Uterus (tissue), 4 donors: ENCODE measurements around the gene CELF4. TPM values are rescaled to one million over a fixed set of nuclear protein-coding genes. Genes with fewer than 3 reads are reported as not detected.

Experiments
- DNase-seq, 2 donors: peaks; one replicate each; pipeline ENCODE4 v3.0.0-alpha.2; 2019 to 2020
- H3K27ac ChIP-seq, 2 donors: fragments of 200-600 bp; sonication (generic); 1 replicate in 1 of 2; 2 replicates in 1 of 2; pipeline ENCODE4 v1.5.1; 2016 to 2018
- H3K27me3 ChIP-seq, 2 donors: fragments of 200-600 bp; sonication (generic); one replicate each; pipeline ENCODE4 v1.5.1; 2018 to 2019; ENCODE audit warnings: control low read depth in 1 of 2
- H3K36me3 ChIP-seq, 2 donors: fragments of 200-600 bp; sonication (generic); one replicate each; pipeline ENCODE4 v1.5.1; 2019; ENCODE audit warnings: control low read depth in 1 of 2
- H3K4me1 ChIP-seq, 2 donors: fragments of 200-600 bp; sonication (generic); one replicate each; pipeline ENCODE4 v1.5.1; 2018 to 2019; ENCODE audit warnings: control low read depth in 1 of 2
- H3K4me3 ChIP-seq, 2 donors: fragments of 200-600 bp; sonication (generic); 1 replicate in 1 of 2; 2 replicates in 1 of 2; pipeline ENCODE4 v1.5.1; 2018 to 2019; ENCODE audit warnings: mild to moderate bottlenecking in 1 of 2
- H3K9me3 ChIP-seq, 2 donors: fragments of 200-600 bp; sonication (generic); one replicate each; pipeline ENCODE4 v1.5.1; 2019; ENCODE audit warnings: control low read depth in 1 of 2
- CTCF ChIP-seq, 4 experiments: fragments of 200-600 bp in 2 of 4; fragments of 450-650 bp in 2 of 4; sonication (generic) in 2 of 4; IDR thresholded peaks; one replicate each; pipeline ENCODE4 v1.5.1; 2016 to 2019; ENCODE audit warnings: antibody characterized with exemption in 4 of 4, mild to moderate bottlenecking in 2 of 4, moderate library complexity in 1 of 4
- POLR2A ChIP-seq, 2 donors: fragments of 450-650 bp; IDR thresholded peaks; one replicate each; pipeline ENCODE4 v1.6.1; 2016; ENCODE audit warnings: antibody characterized with exemption in 2 of 2, mild to moderate bottlenecking in 1 of 2, moderate library complexity in 1 of 2
- intact Hi-C: fragments of 100-400 bp; cut with DNase I; formaldehyde crosslinking; loops from one replicate; pipeline ENCODE4 v1.15.1; 2023; ENCODE audit warnings: low total_unique reads
- total RNA-seq, 4 donors: library from RNA; depleted of rRNA in 3 of 4; stranded (reverse); fragments of >200 nt in 3 of 4; gene quantifications; one replicate each; pipeline versions ENCODE4 v1.1.0 to v1.2.4, GENCODE V29; 2014 to 2023
- donor health status: DM: yes; HTN: yes; CAD: no.

Gene CELF4
- total RNA-seq, 4 donors from 2014 or later = 0.18 to 1.7 TPM; not detected in 2

GRCh38 chr18:37567061-37567993, 1.7 kb upstream of the CELF4 start:
- Histone ChIP-seq H3K27me3 (peaks cover 9 to 20% of the 10 kb centered on the region in 2 donors), H3K4me1 (peaks cover 0 to 17% of the 10 kb centered on the region in 2 donors), H3K36me3 (no peaks in the 10 kb centered on the region), H3K27ac (no peak overlapping the region), H3K9me3 (no peaks in the 10 kb centered on the region), H3K4me3 (peak overlapping the region; percentile 4 to 27)
- no peak for TF ChIP-seq CTCF (IDR thresholded peaks at IDR 0.05)
- TF ChIP-seq POLR2A (IDR thresholded peaks at IDR 0.05) = no peak
- DNase-seq = no peak
- intact Hi-C loops = no loop called here

GRCh38 chr18:37566479-37567060, 972 bp upstream of the CELF4 start:
- Histone ChIP-seq H3K36me3 (no peaks in the 10 kb centered on the region), H3K27me3 (peaks cover 9 to 20% of the 10 kb centered on the region in 2 donors), H3K4me1 (peaks cover 0 to 17% of the 10 kb centered on the region in 2 donors), H3K4me3 (peak overlapping the region; percentile 22 to 27), H3K9me3 (no peaks in the 10 kb centered on the region), H3K27ac (no peak overlapping the region)
- TF ChIP-seq CTCF (IDR thresholded peaks at IDR 0.05) (no peak), POLR2A (IDR thresholded peaks at IDR 0.05) (no peak)
- intact Hi-C loops = no loop called here
- DNase-seq = no peak

- no peak for TF ChIP-seq POLR2A (IDR thresholded peaks at IDR 0.05)
- TF ChIP-seq CTCF (IDR thresholded peaks at IDR 0.05) = no peak
- Histone ChIP-seq H3K27me3 (peaks cover 9 to 20% of the 10 kb centered on the region in 2 donors), H3K36me3 (no peaks in the 10 kb centered on the region), H3K4me1 (peaks cover 0 to 17% of the 10 kb centered on the region in 2 donors), H3K4me3 (peak overlapping the region; percentile 22 to 23), H3K9me3 (no peaks in the 10 kb centered on the region), H3K27ac (no peak overlapping the region)
- DNase-seq = no peak
- intact Hi-C loops = no loop called here
These were observed 430 bp upstream of the CELF4 start for GRCh38 chr18:37565977-37566478.

- Histone ChIP-seq H3K27me3 (peaks cover 9 to 20% of the 10 kb centered on the region in 2 donors), H3K27ac (no peak overlapping the region), H3K4me1 (peaks cover 0 to 17% of the 10 kb centered on the region in 2 donors), H3K4me3 (no peak overlapping the region), H3K9me3 (no peaks in the 10 kb centered on the region), H3K36me3 (no peaks in the 10 kb centered on the region)
- intact Hi-C loops = no loop called here
- TF ChIP-seq POLR2A (IDR thresholded peaks at IDR 0.05) (no peak), CTCF (IDR thresholded peaks at IDR 0.05) (no peak)
- DNase-seq = peak; percentile 18 to 37
These were observed 892 bp downstream of the CELF4 start for GRCh38 chr18:37564711-37565100.

- intact Hi-C loops = no loop called here
- peaks cover 0 to 17% of the 10 kb centered on the region in 2 donors for H3K4me1 ChIP-seq
- no peaks in the 10 kb centered on the region for H3K36me3 ChIP-seq
- DNase-seq = no peak
- H3K27me3 ChIP-seq = peaks cover 9 to 20% of the 10 kb centered on the region in 2 donors
- no peaks in the 10 kb centered on the region for H3K9me3 ChIP-seq
- TF ChIP-seq POLR2A (IDR thresholded peaks at IDR 0.05) (no peak), CTCF (IDR thresholded peaks at IDR 0.05) (no peak)
- H3K4me3 ChIP-seq = no peak overlapping the region
- no peak overlapping the region for H3K27ac ChIP-seq
These were observed 1.6 kb downstream of the CELF4 start for GRCh38 chr18:37563931-37564392.
